GM18508 (cell line): ENCODE results near the gene ZNF524.

Source experiments
- ATAC-seq: cut with Tn5 transposase; IDR thresholded peaks from one replicate; pipeline ENCODE4 v1.9.1; 2021; ENCODE audit warnings: moderate number of reproducible peaks; ENCODE audit not compliant: insufficient read depth, unreplicated experiment

Gene ZNF524

GRCh38 chr19:55599468-55599841, 633 bp upstream of the ZNF524 start, which contains the start of gene FIZ1:
Gene FIZ1, minus strand, starts transcription at chr19:55599517. Its CDS starts 1,652 bp downstream, at chr19:55597865.
- peak; percentile 28 for ATAC-seq

- no peak for ATAC-seq
Measured at GRCh38 chr19:55600662-55601028, 557 bp downstream of the ZNF524 start.

- no peak for ATAC-seq
Measured at GRCh38 chr19:55601084-55601483, 996 bp downstream of the ZNF524 start.

GRCh38 chr19:55602104-55603001, 2.3 kb downstream of the ZNF524 start:
- no peak for ATAC-seq

GRCh38 chr19:55603115-55603514, 3.0 kb downstream of the ZNF524 start:
- ATAC-seq = no peak

GRCh38 chr19:55603581-55604292, 3.6 kb downstream of the ZNF524 start:
- ATAC-seq = no peak

GRCh38 chr19:55605207-55605636, 5.1 kb downstream of the ZNF524 start:
- ATAC-seq = peak; percentile 34

GRCh38 chr19:55605637-55606470, 5.8 kb downstream of the ZNF524 start, which contains the start of gene ZNF865:
Gene ZNF865, plus strand, starts transcription at chr19:55605647. Its CDS starts 7,972 bp downstream, at chr19:55613619.
- no peak for ATAC-seq

- no peak for ATAC-seq
Measured at GRCh38 chr19:55606471-55606787, 6.3 kb downstream of the ZNF524 start.

- ATAC-seq = no peak
Measured at GRCh38 chr19:55606817-55607216, 6.7 kb downstream of the ZNF524 start.

- no peak for ATAC-seq
Measured at GRCh38 chr19:55609326-55609725, 9.2 kb downstream of the ZNF524 start.

- ATAC-seq = no peak
Measured at GRCh38 chr19:55611300-55611982, 11.4 kb downstream of the ZNF524 start.

- no peak for ATAC-seq
Measured at GRCh38 chr19:55611983-55612645, 12.0 kb downstream of the ZNF524 start.

- no peak for ATAC-seq
Measured at GRCh38 chr19:55613396-55613795, 13.3 kb downstream of the ZNF524 start.

- ATAC-seq = no peak
Measured at GRCh38 chr19:55613930-55614710, 14.0 kb downstream of the ZNF524 start.

GRCh38 chr19:55614711-55615542, 14.8 kb downstream of the ZNF524 start:
- no peak for ATAC-seq

GRCh38 chr19:55615543-55616394, 15.7 kb downstream of the ZNF524 start:
- no peak for ATAC-seq
